GM12878 (cell line): Measurements from ENCODE around the gene OOEP. TPM values are rescaled to one million over a fixed set of nuclear protein-coding genes. Genes with fewer than 3 reads are reported as not detected.

ENCODE experiments used
- ATAC-seq: fragments of 200-7000 bp; cut with Tn5 transposase; 3 replicates; pipeline ENCODE4 v1.9.1; 2020; ENCODE audit warnings: mild to moderate bottlenecking, moderate library complexity
- BruUV-seq: library from RNA; stranded (reverse); fragments of 400-500 nt; replicated peaks from 2 replicates; lab custom pipeline; 2021; lab: Mats Ljungman, UMichigan
- CTCF ChIA-PET: fragments of 300-600 bp; sonication (Branson Sonifier 250); formaldehyde crosslinking; extraction: SDS; loops from one replicate; lab custom pipeline; 2021; ENCODE audit warnings: inconsistent platforms; lab: Yijun Ruan, JAX
- POLR2A ChIA-PET: fragments of 350-600 bp; formaldehyde crosslinking; extraction: SDS; loops from one replicate; lab custom pipeline; 2021; ENCODE audit warnings: inconsistent platforms; lab: Charles Lee
- RAD21 ChIA-PET: fragments of 300-600 bp; sonication (Branson Sonifier 250); formaldehyde crosslinking; loops from one replicate; lab custom pipeline; 2023; ENCODE audit warnings: antibody characterized with exemption; ENCODE audit not compliant: unreplicated experiment; lab: Charles Lee
- SMC1A ChIA-PET: fragments of 300-600 bp; sonication (Branson Sonifier 250); formaldehyde crosslinking; loops from one replicate; lab custom pipeline; 2023; ENCODE audit not compliant: unreplicated experiment, uncharacterized antibody; lab: Charles Lee
- DNase-seq: peaks from one replicate; pipeline ENCODE4 v3.0.0-alpha.2; 2011; ENCODE audit warnings: low read depth, low spot score
- FAIRE-seq: peaks from 3 replicates; lab custom pipeline; 2011; peaks lifted over from hg19 to GRCh38; lab: Jason Lieb, UNC
- H2AFZ ChIP-seq: 2 replicates; pipeline ENCODE4 v1.6.0; 2011; ENCODE audit warnings: low read depth, low read length, control low read depth; ENCODE audit not compliant: control insufficient read depth
- H3K27ac ChIP-seq: 2 replicates; pipeline ENCODE4 v1.5.1; 2011; ENCODE audit warnings: control low read depth; ENCODE audit not compliant: control insufficient read depth, insufficient read depth
- H3K27me3 ChIP-seq, 2 experiments: replicated peaks in 1 of 2; 2 replicates each; pipeline versions ENCODE4 v1.6.0 to v1.6.1; 2011; ENCODE audit warnings: low read length in 1 of 2; ENCODE audit not compliant: control insufficient read depth in 2 of 2, insufficient read depth in 2 of 2
- H3K36me3 ChIP-seq, 2 experiments: 2 replicates each; pipeline ENCODE4 v1.5.1; 2011; ENCODE audit warnings: low read length in 1 of 2; ENCODE audit not compliant: control insufficient read depth in 2 of 2, insufficient read depth in 2 of 2
- H3K4me1 ChIP-seq: 2 replicates; pipeline ENCODE4 v1.6.1; 2011; ENCODE audit warnings: mild to moderate bottlenecking, low read length, moderate library complexity, mixed read lengths; ENCODE audit not compliant: control insufficient read depth, insufficient read depth
- H3K4me2 ChIP-seq: 2 replicates; pipeline ENCODE4 v1.6.0; 2011; ENCODE audit warnings: control low read depth; ENCODE audit not compliant: control insufficient read depth, insufficient read depth
- H3K4me3 ChIP-seq: fragments of 200-600 bp; sonication (generic); 2 replicates; pipeline ENCODE4 v1.5.1; 2016
- H3K79me2 ChIP-seq: 2 replicates; pipeline ENCODE4 v1.6.0; 2011; ENCODE audit warnings: low read length; ENCODE audit not compliant: control insufficient read depth, insufficient read depth
- H3K9ac ChIP-seq: 2 replicates; pipeline ENCODE4 v1.8.0; 2011; ENCODE audit warnings: low read length, control low read depth, mixed read lengths; ENCODE audit not compliant: control insufficient read depth, insufficient read depth
- H3K9me3 ChIP-seq: replicated peaks from 3 replicates; pipeline ENCODE4 v1.5.1; 2011; ENCODE audit warnings: mild to moderate bottlenecking, low read length; ENCODE audit not compliant: control insufficient read depth, insufficient read depth
- H4K20me1 ChIP-seq: 2 replicates; pipeline ENCODE4 v1.6.0; 2011; ENCODE audit not compliant: control insufficient read depth, insufficient read depth
- CEBPZ ChIP-seq: fragments of 150-350 bp; IDR thresholded peaks from 2 replicates; pipeline ENCODE4 v1.6.1; 2016; ENCODE audit warnings: low read depth, low read length
- EZH2 ChIP-seq: IDR thresholded peaks from 2 replicates; pipeline ENCODE4 v1.6.1; 2012; ENCODE audit warnings: low read depth, mild to moderate bottlenecking, control low read depth, inconsistent platforms, low read length, borderline replicate concordance; ENCODE audit not compliant: control insufficient read depth
- FOS ChIP-seq: IDR thresholded peaks from 3 replicates; pipeline ENCODE4 v1.6.1; 2011; ENCODE audit warnings: borderline replicate concordance; ENCODE audit not compliant: insufficient read length; ENCODE audit errors: extremely low read depth
- IKZF2 ChIP-seq, 2 experiments: fragments of 450-650 bp; IDR thresholded peaks; 2 replicates each; pipeline ENCODE4 v1.6.1; 2017; ENCODE audit warnings: mild to moderate bottlenecking in 2 of 2, moderate library complexity in 2 of 2
- KAT2A ChIP-seq: conservative IDR thresholded peaks from 2 replicates; pipeline ENCODE4 v1.6.1; 2011; ENCODE audit warnings: low read depth, low read length; ENCODE audit not compliant: control insufficient read depth
- MTA2 ChIP-seq: fragments of 450-650 bp; IDR thresholded peaks from 2 replicates; pipeline ENCODE4 v1.6.1; 2016; ENCODE audit warnings: low read depth, mild to moderate bottlenecking, moderate library complexity
- MYC ChIP-seq: IDR thresholded peaks from 2 replicates; pipeline ENCODE4 v1.6.1; 2011; ENCODE audit warnings: mild to moderate bottlenecking, low read length, moderate library complexity, inconsistent platforms; ENCODE audit not compliant: insufficient read depth, insufficient replicate concordance, insufficient read length, severe bottlenecking
- POLR2AphosphoS2 ChIP-seq: IDR thresholded peaks from 2 replicates; pipeline ENCODE4 v1.6.1; 2011; ENCODE audit warnings: low read depth, mild to moderate bottlenecking, low read length, improper control_type of control experiment, moderate library complexity
- RCOR1 ChIP-seq: conservative IDR thresholded peaks from 2 replicates; pipeline ENCODE4 v1.6.1; 2012; ENCODE audit warnings: low read depth, low read length, improper control_type of control experiment
- SREBF1 ChIP-seq: IDR thresholded peaks from 2 replicates; pipeline ENCODE4 v1.6.1; 2012; ENCODE audit warnings: mild to moderate bottlenecking, low read length
- ZBTB33 ChIP-seq: fragments of 450-650 bp; IDR thresholded peaks from 2 replicates; pipeline ENCODE4 v1.6.1; 2017; ENCODE audit warnings: mild to moderate bottlenecking
- ZNF592 ChIP-seq: fragments of 450-650 bp; IDR thresholded peaks from 2 replicates; pipeline ENCODE4 v1.6.1; 2017; ENCODE audit warnings: mild to moderate bottlenecking, moderate library complexity
- ZZZ3 ChIP-seq: IDR thresholded peaks from 2 replicates; pipeline ENCODE4 v1.6.1; 2011; ENCODE audit warnings: low read depth; ENCODE audit not compliant: control insufficient read depth, insufficient read length
- WGBS: methylation state at CpG from one replicate; pipeline ENCODE4 v1.1.6; 2016; ENCODE audit warnings: low lambda C conversion rate; ENCODE audit not compliant: insufficient replicate concordance, insufficient coverage; ENCODE audit errors: missing lambda C conversion rate; 5-methylcytosine and 5-hydroxymethylcytosine counted together
- in situ Hi-C: fragments of 300-500 bp; cut with MboI; formaldehyde crosslinking; loops from 9 replicates; pipeline ENCODE4 v1.14.3; 2018; ENCODE audit warnings: mixed read lengths
- intact Hi-C: fragments of 100-400 bp; cut with micrococcal nuclease; formaldehyde crosslinking; loops from one replicate; pipeline ENCODE4 v1.14.2; 2022; ENCODE audit not compliant: unreplicated experiment
- polyA plus RNA-seq, 11 experiments: library from polyadenylated mRNA; depleted of rRNA in 4 of 11; unstranded in 6 of 11; stranded (reverse) in 5 of 11; fragments of >200 nt; fragmentation: Nextera tagmentation in 4 of 11; fragmentation: Illumina TruSeq in 1 of 11; extraction: Ambion mirVana in 4 of 11; extraction: Trizol in 1 of 11; gene quantifications; 1 replicate in 1 of 11; 2 replicates in 10 of 11; pipeline versions ENCODE4 v1.2.1 to v1.2.3, GENCODE V29; 2011 to 2016; ENCODE audit warnings: inconsistent platforms in 2 of 11, missing spikeins in 2 of 11, low read depth in 1 of 11
- total RNA-seq, 4 experiments: library from RNA; depleted of rRNA in 3 of 4; stranded (reverse); fragments of >200 nt in 3 of 4; fragmentation: Illumina TruSeq in 1 of 4; extraction: Trizol in 1 of 4; gene quantifications; 2 replicates each; pipeline versions ENCODE4 v1.2.1 to v1.2.3, GENCODE V29; 2013 to 2021

OOEP gene
- total and polyA plus RNA-seq, 10 of the 15 experiments (the other 5 are each of a cell fraction or from before 2014, with no cell fraction given) = 0.08 TPM; not detected in 9

GRCh38 chr6:73389854-73390253, 20.2 kb upstream of the OOEP start:
- no peak for FAIRE-seq
- CTCF ChIA-PET = interaction anchor here (0.6 to 2.3 kb wide), 4 partner anchors 9 to 854 kb away, joined by 3 to 8 read pairs (median 3); no protein-coding TSS in a partner anchor
- TF ChIP-seq FOS (no peak), ZZZ3 (no peak), POLR2AphosphoS2 (no peak), MTA2 (no peak), MYC (no peak), RCOR1 (no peak), EZH2 (no peak), ZNF592 (no peak), IKZF2 (IDR thresholded peaks at IDR 0.05) (no peak), CEBPZ (no peak), ZBTB33 (no peak), SREBF1 (no peak), KAT2A (no peak)

More at GRCh38 chr6:73389854-73390253, 20.2 kb upstream of the OOEP start:
- H3K4me2 ChIP-seq = no peak overlapping the region
- intact Hi-C loops (loop anchor here (5.0 kb wide), 1 partner anchor 262 kb away; the partner anchor contains the start of gene SLC17A5), in situ Hi-C loops (no loop called here)
- no peak overlapping the region for H3K9ac ChIP-seq
- 42% methylated on average over 10 of the region's 10 CpGs for WGBS
- ATAC-seq (no peak), DNase-seq (no peak)
- ChIA-PET POLR2A (interaction anchor here (0.9 kb wide), 1 partner anchor 63 kb away, joined by 3 read pairs; the partner anchor contains the start of gene CGAS), RAD21 (interaction anchor here (3.0 kb wide), 1 partner anchor 62 kb away, joined by 22 read pairs; no protein-coding TSS in a partner anchor), SMC1A (interaction anchor here (1.4 kb wide), 2 partner anchors 123 to 263 kb away, joined by 4 read pairs; no protein-coding TSS in a partner anchor)
- no peaks in the 10 kb centered on the region for H3K27me3 ChIP-seq
- no peaks in the 10 kb centered on the region for H3K4me1 ChIP-seq
- H3K79me2 ChIP-seq = no peaks in the 10 kb centered on the region
- no peak overlapping the region for H2AFZ ChIP-seq
- no peak overlapping the region for H3K27ac ChIP-seq
- no TSS peak for BruUV-seq
- no peaks in the 10 kb centered on the region for H4K20me1 ChIP-seq
- H3K4me3 ChIP-seq = no peak overlapping the region
- H3K36me3 ChIP-seq = no peaks in the 10 kb centered on the region
- H3K9me3 ChIP-seq = no peaks in the 10 kb centered on the region
